C4-2B (cell line): ENCODE measurements around the gene FGFBP2.

Source experiments
- ZFX ChIP-seq: fragments of 450-650 bp; IDR thresholded peaks from 2 replicates; pipeline ENCODE4 v1.6.1; 2017
- TF ChIP-seq, protein P1 (sequence below): fragments of 450-650 bp; conservative IDR thresholded peaks from 2 replicates; pipeline ENCODE4 v1.5.1; 2017; ENCODE audit warnings: mild to moderate bottlenecking

GRCh38 chr4:16000708-16001483, 37.9 kb upstream of the FGFBP2 start:
- TF ChIP-seq, protein P1, sequence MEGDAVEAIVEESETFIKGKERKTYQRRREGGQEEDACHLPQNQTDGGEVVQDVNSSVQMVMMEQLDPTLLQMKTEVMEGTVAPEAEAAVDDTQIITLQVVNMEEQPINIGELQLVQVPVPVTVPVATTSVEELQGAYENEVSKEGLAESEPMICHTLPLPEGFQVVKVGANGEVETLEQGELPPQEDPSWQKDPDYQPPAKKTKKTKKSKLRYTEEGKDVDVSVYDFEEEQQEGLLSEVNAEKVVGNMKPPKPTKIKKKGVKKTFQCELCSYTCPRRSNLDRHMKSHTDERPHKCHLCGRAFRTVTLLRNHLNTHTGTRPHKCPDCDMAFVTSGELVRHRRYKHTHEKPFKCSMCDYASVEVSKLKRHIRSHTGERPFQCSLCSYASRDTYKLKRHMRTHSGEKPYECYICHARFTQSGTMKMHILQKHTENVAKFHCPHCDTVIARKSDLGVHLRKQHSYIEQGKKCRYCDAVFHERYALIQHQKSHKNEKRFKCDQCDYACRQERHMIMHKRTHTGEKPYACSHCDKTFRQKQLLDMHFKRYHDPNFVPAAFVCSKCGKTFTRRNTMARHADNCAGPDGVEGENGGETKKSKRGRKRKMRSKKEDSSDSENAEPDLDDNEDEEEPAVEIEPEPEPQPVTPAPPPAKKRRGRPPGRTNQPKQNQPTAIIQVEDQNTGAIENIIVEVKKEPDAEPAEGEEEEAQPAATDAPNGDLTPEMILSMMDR, result no peak
- no peak for TF ChIP-seq ZFX
